CD14-positive monocyte (primary cell): ENCODE results near the gene SIGLEC7. TPM values are rescaled to one million over a fixed set of nuclear protein-coding genes. Genes with fewer than 3 reads are reported as not detected.

Experiments
- DNase-seq, 3 donors: peaks; one replicate each; pipeline ENCODE4 v3.0.0-alpha.2; 2011 to 2022
- H2AFZ ChIP-seq: 2 replicates; pipeline ENCODE4 v1.6.0; 2012; ENCODE audit warnings: mild to moderate bottlenecking, low read depth, low read length, inconsistent platforms; ENCODE audit not compliant: insufficient read depth, poor library complexity, severe bottlenecking
- H3K27ac ChIP-seq, 2 donors: 1 replicate in 1 of 2; 2 replicates in 1 of 2; pipeline ENCODE4 v1.5.1; 2012 to 2013; ENCODE audit warnings: low read length in 2 of 2, control low read depth in 1 of 2, inconsistent platforms in 1 of 2, low read depth in 1 of 2, mild to moderate bottlenecking in 1 of 2
- H3K27me3 ChIP-seq, 2 donors: one replicate each; pipeline versions ENCODE4 v1.6.0 to v1.6.1; 2011 to 2013; ENCODE audit warnings: low read length in 2 of 2; ENCODE audit not compliant: control insufficient read depth in 2 of 2, insufficient read depth in 2 of 2
- H3K36me3 ChIP-seq, 2 donors: replicated peaks in 1 of 2; 1 replicate in 1 of 2; 2 replicates in 1 of 2; pipeline versions ENCODE4 v1.5.1 to v1.6.1; 2012 to 2013; ENCODE audit warnings: low read length in 2 of 2, control low read depth in 1 of 2, inconsistent platforms in 1 of 2, mild to moderate bottlenecking in 1 of 2; ENCODE audit not compliant: insufficient read depth in 2 of 2, control insufficient read depth in 1 of 2
- H3K4me1 ChIP-seq, 2 donors: 1 replicate in 1 of 2; 2 replicates in 1 of 2; pipeline versions ENCODE4 v1.5.1 to v1.6.1; 2012 to 2013; ENCODE audit warnings: low read length in 2 of 2, control low read depth in 1 of 2, inconsistent platforms in 1 of 2, mild to moderate bottlenecking in 1 of 2, moderate library complexity in 1 of 2; ENCODE audit not compliant: insufficient read depth in 2 of 2, control insufficient read depth in 1 of 2
- H3K4me2 ChIP-seq: replicated peaks from 2 replicates; pipeline ENCODE3; 2012; ENCODE audit warnings: low read length, moderate library complexity, mild to moderate bottlenecking; ENCODE audit not compliant: poor library complexity, severe bottlenecking; ENCODE audit errors: extremely low read depth
- H3K4me3 ChIP-seq, 3 experiments: fragments of 200-600 bp in 1 of 3; sonication (generic) in 1 of 3; replicated peaks in 1 of 3; 1 replicate in 2 of 3; 2 replicates in 1 of 3; pipeline ENCODE4 v1.5.1; 2011 to 2013; ENCODE audit warnings: low read length in 3 of 3, mild to moderate bottlenecking in 3 of 3, control low read depth in 2 of 3, low read depth in 2 of 3, inconsistent platforms in 1 of 3, moderate library complexity in 1 of 3
- H3K79me2 ChIP-seq: 2 replicates; pipeline ENCODE4 v1.6.0; 2012; ENCODE audit warnings: mild to moderate bottlenecking, control low read depth, inconsistent platforms, low read length, moderate library complexity; ENCODE audit not compliant: insufficient read depth
- H3K9ac ChIP-seq: 2 replicates; pipeline ENCODE4 v1.6.0; 2017; ENCODE audit warnings: low read length, mild to moderate bottlenecking; ENCODE audit not compliant: insufficient read depth, poor library complexity, severe bottlenecking
- H3K9me3 ChIP-seq, 2 donors: replicated peaks in 1 of 2; 1 replicate in 1 of 2; 2 replicates in 1 of 2; pipeline versions ENCODE4 v1.5.1 to v1.6.1; 2012 to 2013; ENCODE audit warnings: low read length in 2 of 2, control low read depth in 1 of 2; ENCODE audit not compliant: control insufficient read depth in 1 of 2, insufficient read depth in 1 of 2
- H4K20me1 ChIP-seq: 2 replicates; pipeline ENCODE4 v1.6.0; 2012; ENCODE audit warnings: mild to moderate bottlenecking, low read length, control low read depth, moderate library complexity; ENCODE audit not compliant: insufficient read depth
- H3K27ac Mint-ChIP-seq, 7 donors: one replicate each; pipeline ENCODE4 v1.8.0; 2020; ENCODE audit warnings: mild to moderate bottlenecking in 7 of 7, mixed read lengths in 7 of 7, moderate library complexity in 6 of 7, inconsistent platforms in 2 of 7
- H3K27me3 Mint-ChIP-seq, 3 donors: one replicate each; pipeline ENCODE4 v1.8.0; 2021 to 2022; ENCODE audit warnings: low read depth in 3 of 3, mild to moderate bottlenecking in 3 of 3, mixed read lengths in 3 of 3, moderate library complexity in 3 of 3, inconsistent platforms in 1 of 3
- H3K36me3 Mint-ChIP-seq, 2 donors: one replicate each; pipeline ENCODE4 v1.8.0; 2020; ENCODE audit warnings: mixed read lengths in 2 of 2, inconsistent platforms in 1 of 2, mild to moderate bottlenecking in 1 of 2
- H3K4me1 Mint-ChIP-seq: one replicate; pipeline ENCODE4 v1.8.0; 2020; ENCODE audit warnings: mild to moderate bottlenecking, mixed read lengths
- H3K4me3 Mint-ChIP-seq, 2 donors: one replicate each; pipeline ENCODE4 v1.8.0; 2020; ENCODE audit warnings: mild to moderate bottlenecking in 2 of 2, mixed read lengths in 2 of 2, moderate library complexity in 1 of 2
- H3K9me3 Mint-ChIP-seq, 7 donors: one replicate each; pipeline ENCODE4 v1.8.0; 2020 to 2022; ENCODE audit warnings: mixed read lengths in 7 of 7, mild to moderate bottlenecking in 6 of 7, moderate library complexity in 6 of 7, inconsistent platforms in 2 of 7
- WGBS: methylation state at CpG from one replicate; pipeline ENCODE4 v1.1.5; 2013; ENCODE audit warnings: missing lambda C conversion rate; ENCODE audit not compliant: insufficient coverage; 5-methylcytosine and 5-hydroxymethylcytosine counted together
- intact Hi-C, 2 donors: fragments of 100-400 bp; cut with micrococcal nuclease; formaldehyde crosslinking; loops; one replicate each; pipeline versions ENCODE4 v1.15.0 to v1.15.1; 2023
- polyA plus RNA-seq, 3 donors: library from polyadenylated mRNA; depleted of rRNA in 1 of 3; unstranded in 2 of 3; stranded (reverse) in 1 of 3; fragments of 300-500 nt in 2 of 3; fragments of >200 nt in 1 of 3; fragmentation: Illumina TruSeq in 2 of 3; gene quantifications; 1 replicate in 2 of 3; 2 replicates in 1 of 3; pipeline ENCODE4 v1.2.3, GENCODE V29; 2012 to 2021
- TF ChIP-seq, protein P1 (sequence below): fragments of 200-600 bp; IDR thresholded peaks from one replicate; pipeline ENCODE4 v1.8.0; 2022; ENCODE audit warnings: antibody characterized with exemption, mild to moderate bottlenecking

Gene SIGLEC7
- polyA plus RNA-seq, 3 donors, result 71.8 to 93.3 (median 82.0) TPM

- 80% methylated on average over 1 of the region's 9 CpGs for WGBS
Observed at GRCh38 chr19:51198641-51199040, 56.5 kb downstream of the SIGLEC7 start.

DNA sequence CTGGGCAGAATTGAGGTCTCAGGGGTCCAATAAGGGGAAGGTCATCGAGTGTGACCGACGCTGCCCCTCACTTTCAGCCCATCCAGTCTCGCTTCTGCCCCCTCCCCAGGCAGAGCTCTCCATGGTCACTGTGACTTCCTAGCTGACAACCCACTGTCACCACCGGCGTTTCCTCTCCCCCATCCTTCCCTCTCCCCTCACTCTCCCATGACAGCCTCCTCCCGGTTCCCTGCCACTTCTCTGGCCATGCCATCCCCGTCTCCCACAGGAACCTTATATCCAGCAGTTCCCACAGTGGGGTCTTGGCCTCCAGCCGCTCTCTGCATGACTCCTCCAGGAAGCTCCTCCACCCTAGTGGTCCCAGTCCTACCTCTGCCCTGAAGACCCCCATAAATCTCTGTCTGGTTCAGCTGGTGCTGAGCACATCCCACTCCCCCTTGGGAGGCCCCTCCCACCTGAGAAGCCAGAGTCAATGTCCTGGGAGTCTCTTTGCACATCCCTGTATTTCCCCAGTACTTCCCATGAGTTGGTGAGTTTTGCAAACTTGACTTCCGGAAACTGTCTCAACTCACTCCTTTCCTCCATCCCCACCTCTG is 58.1 kb downstream of the SIGLEC7 start:
- Histone ChIP-seq H3K4me2 (no peak overlapping the region), H3K79me2 (no peaks in the 10 kb centered on the region), H3K27me3 (no peaks in the 10 kb centered on the region), H3K27ac (no peak overlapping the region), H3K9ac (no peak overlapping the region), H3K4me3 (no peak overlapping the region), H3K9me3 (no peaks in the 10 kb centered on the region), H4K20me1 (no peaks in the 10 kb centered on the region), H3K4me1 (peaks cover 25 to 39% of the 10 kb centered on the region in 2 donors), H3K36me3 (no peaks in the 10 kb centered on the region), H2AFZ (no peak overlapping the region)
- Mint-ChIP-seq H3K9me3 (peaks cover 0 to 9% (median 1%) of the 10 kb centered on the region in 7 donors), H3K36me3 (peaks cover 0 to 3% of the 10 kb centered on the region in 2 donors), H3K27ac (peak overlapping the region in 1 of 7 donors; percentile 77), H3K4me1 (peaks cover 42% of the 10 kb centered on the region), H3K4me3 (no peak overlapping the region), H3K27me3 (peaks cover 4 to 7% (median 5%) of the 10 kb centered on the region in 3 donors)
- intact Hi-C loops, result loop anchor here in 1 of 2 donors (10.0 kb wide), 1 partner anchor 55 kb away; the partner anchor contains the start of gene SIGLECL1
- no peak for DNase-seq
- TF ChIP-seq, protein P1, sequence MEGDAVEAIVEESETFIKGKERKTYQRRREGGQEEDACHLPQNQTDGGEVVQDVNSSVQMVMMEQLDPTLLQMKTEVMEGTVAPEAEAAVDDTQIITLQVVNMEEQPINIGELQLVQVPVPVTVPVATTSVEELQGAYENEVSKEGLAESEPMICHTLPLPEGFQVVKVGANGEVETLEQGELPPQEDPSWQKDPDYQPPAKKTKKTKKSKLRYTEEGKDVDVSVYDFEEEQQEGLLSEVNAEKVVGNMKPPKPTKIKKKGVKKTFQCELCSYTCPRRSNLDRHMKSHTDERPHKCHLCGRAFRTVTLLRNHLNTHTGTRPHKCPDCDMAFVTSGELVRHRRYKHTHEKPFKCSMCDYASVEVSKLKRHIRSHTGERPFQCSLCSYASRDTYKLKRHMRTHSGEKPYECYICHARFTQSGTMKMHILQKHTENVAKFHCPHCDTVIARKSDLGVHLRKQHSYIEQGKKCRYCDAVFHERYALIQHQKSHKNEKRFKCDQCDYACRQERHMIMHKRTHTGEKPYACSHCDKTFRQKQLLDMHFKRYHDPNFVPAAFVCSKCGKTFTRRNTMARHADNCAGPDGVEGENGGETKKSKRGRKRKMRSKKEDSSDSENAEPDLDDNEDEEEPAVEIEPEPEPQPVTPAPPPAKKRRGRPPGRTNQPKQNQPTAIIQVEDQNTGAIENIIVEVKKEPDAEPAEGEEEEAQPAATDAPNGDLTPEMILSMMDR, result no peak
- 72% methylated on average over 7 of the region's 10 CpGs for WGBS

More at GRCh38 chr19:51198641-51199040, 56.5 kb downstream of the SIGLEC7 start:
- peaks cover 33% of the 10 kb centered on the region for H3K4me1 Mint-ChIP-seq
- Histone ChIP-seq H4K20me1 (no peaks in the 10 kb centered on the region), H3K27ac (no peak overlapping the region), H3K4me1 (peaks cover 16 to 24% of the 10 kb centered on the region in 2 donors), H3K9me3 (no peaks in the 10 kb centered on the region), H3K36me3 (no peaks in the 10 kb centered on the region), H3K4me3 (no peak overlapping the region), H3K79me2 (no peaks in the 10 kb centered on the region), H2AFZ (no peak overlapping the region), H3K27me3 (no peaks in the 10 kb centered on the region), H3K4me2 (no peak overlapping the region), H3K9ac (no peak overlapping the region)
- TF ChIP-seq, protein P1, result no peak
- peaks cover 0 to 7% (median 1%) of the 10 kb centered on the region in 7 donors for H3K9me3 Mint-ChIP-seq
- H3K27ac Mint-ChIP-seq, result no peak overlapping the region
- peaks cover 4 to 13% (median 5%) of the 10 kb centered on the region in 3 donors for H3K27me3 Mint-ChIP-seq
- DNase-seq, result no peak
- H3K36me3 Mint-ChIP-seq, result no peaks in the 10 kb centered on the region
- intact Hi-C loops, result no loop called here
- no peak overlapping the region for H3K4me3 Mint-ChIP-seq
